ENCODE data around the gene SH3BP5L.

DNA sequence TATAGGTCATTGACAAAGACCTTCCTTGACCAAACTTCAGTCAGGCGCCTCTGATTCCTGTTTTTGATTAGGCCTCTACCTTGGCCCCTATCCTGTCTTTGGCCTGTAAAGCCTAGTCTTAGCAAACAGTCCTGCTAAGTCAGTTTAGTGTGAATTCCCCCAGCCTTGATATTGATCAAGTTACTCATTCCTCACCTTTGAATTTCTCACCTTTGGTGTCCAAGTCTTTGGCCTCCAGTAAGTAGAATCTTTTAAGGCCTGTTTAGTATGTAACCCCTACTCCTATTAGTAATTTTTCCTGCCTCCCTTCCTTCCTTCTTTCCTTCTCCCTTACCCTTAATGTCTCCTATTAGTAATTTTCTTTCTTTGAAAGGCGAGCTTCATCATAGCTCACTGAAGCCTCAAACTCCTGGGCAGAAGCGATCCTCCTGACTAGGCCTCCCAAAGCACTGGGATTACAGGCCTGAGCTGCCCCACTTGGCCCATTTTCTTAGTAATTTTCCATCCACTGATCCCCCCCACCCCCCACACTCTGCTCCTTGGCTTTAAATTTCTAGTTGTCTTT lies 46.2 kb upstream of the SH3BP5L start:
- TF ChIP-seq, protein P1, sequence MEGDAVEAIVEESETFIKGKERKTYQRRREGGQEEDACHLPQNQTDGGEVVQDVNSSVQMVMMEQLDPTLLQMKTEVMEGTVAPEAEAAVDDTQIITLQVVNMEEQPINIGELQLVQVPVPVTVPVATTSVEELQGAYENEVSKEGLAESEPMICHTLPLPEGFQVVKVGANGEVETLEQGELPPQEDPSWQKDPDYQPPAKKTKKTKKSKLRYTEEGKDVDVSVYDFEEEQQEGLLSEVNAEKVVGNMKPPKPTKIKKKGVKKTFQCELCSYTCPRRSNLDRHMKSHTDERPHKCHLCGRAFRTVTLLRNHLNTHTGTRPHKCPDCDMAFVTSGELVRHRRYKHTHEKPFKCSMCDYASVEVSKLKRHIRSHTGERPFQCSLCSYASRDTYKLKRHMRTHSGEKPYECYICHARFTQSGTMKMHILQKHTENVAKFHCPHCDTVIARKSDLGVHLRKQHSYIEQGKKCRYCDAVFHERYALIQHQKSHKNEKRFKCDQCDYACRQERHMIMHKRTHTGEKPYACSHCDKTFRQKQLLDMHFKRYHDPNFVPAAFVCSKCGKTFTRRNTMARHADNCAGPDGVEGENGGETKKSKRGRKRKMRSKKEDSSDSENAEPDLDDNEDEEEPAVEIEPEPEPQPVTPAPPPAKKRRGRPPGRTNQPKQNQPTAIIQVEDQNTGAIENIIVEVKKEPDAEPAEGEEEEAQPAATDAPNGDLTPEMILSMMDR (IDR thresholded peaks at IDR 0.05), result no peak
- TF ChIP-seq POLR2A (IDR thresholded peaks at IDR 0.05), result no peak

All from tibial nerve (tissue), 3 donors.